Neural progenitor cell (in vitro differentiated cells): ENCODE results near the gene KCNH6.

Source experiments
- CTCF ChIP-seq: fragments of 200-600 bp; sonication (generic); IDR thresholded peaks from 2 replicates; pipeline ENCODE4 v1.5.1; 2017; ENCODE audit warnings: antibody characterized with exemption, mild to moderate bottlenecking
- EZH2 ChIP-seq: fragments of 200-600 bp; sonication (generic); IDR thresholded peaks from 2 replicates; pipeline ENCODE4 v1.6.1; 2017; ENCODE audit warnings: antibody characterized with exemption, mild to moderate bottlenecking, moderate library complexity

GRCh38 chr17:63542218-63542545 is 19.0 kb downstream of the KCNH6 start:
- TF ChIP-seq CTCF (no peak), EZH2 (no peak)
